ENCODE measurements around the gene MOB3C. TPM values are rescaled to one million over a fixed set of nuclear protein-coding genes. Genes with fewer than 3 reads are reported as not detected.

MOB3C gene
- polyA plus RNA-seq, 1 donor from 2014 or later, result 0.41 TPM

- H3K4me2 ChIP-seq (ENCODE audit: low read length), result no peak overlapping the region
Measured at GRCh38 chr1:46637444-46638083, 21.0 kb upstream of the MOB3C start.

DNA sequence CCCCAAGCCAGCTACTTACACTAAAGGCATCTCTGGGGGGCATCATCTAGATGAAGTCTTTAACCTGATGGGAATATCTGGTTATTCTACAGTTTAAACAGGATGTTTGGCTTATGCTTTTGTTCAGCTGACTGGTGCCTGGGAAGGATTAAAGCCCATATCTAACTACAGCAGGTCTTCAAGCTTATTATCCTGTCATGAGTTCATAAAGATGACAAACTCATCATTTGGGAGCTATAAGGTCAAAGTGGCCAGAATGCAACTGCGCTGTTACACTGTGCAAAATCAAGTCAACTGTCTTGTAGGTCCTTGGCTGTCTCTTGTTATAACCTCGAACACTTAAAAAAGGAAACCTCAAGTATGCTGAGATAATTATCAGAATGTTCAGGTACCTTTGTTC lies 18.6 kb upstream of the MOB3C start:
- Histone ChIP-seq H3K27me3 (ENCODE audit: insufficient read depth, low read depth, low read length) (no peaks in the 10 kb centered on the region), H3K9me3 (ENCODE audit: low read length) (no peaks in the 10 kb centered on the region), H4K20me1 (ENCODE audit: insufficient read depth) (no peaks in the 10 kb centered on the region), H2AFZ (ENCODE audit: low read depth, low read length) (no peak overlapping the region), H3K9me2 (ENCODE audit: insufficient read depth, low read length) (no peaks in the 10 kb centered on the region), H3K4me2 (ENCODE audit: low read length) (no peak overlapping the region), H3F3A (ENCODE audit: insufficient read depth, low read length, poor library complexity, severe bottlenecking) (no peaks in the 10 kb centered on the region), H3K27ac (ENCODE audit: low read length) (no peak overlapping the region), H3K79me2 (replicated peaks; ENCODE audit: insufficient read depth, low read length) (no peaks in the 10 kb centered on the region), H3K4me3 (ENCODE audit: low read length) (no peak overlapping the region), H3K36me3 (ENCODE audit: insufficient read depth, low read length) (peaks cover 10% of the 10 kb centered on the region), H3K9ac (ENCODE audit: low read length) (no peak overlapping the region)
- TF ChIP-seq TAF1 (IDR thresholded peaks at IDR 0.05; ENCODE audit: low read depth) (no peak), RAD21 (conservative IDR thresholded peaks at IDR 0.05) (no peak), MXI1 (conservative IDR thresholded peaks at IDR 0.05; ENCODE audit: poor library complexity, severe bottlenecking) (no peak), EZH2 (IDR thresholded peaks at IDR 0.05; ENCODE audit: borderline replicate concordance, insufficient read depth, low read length, poor library complexity, severe bottlenecking) (no peak), SMC3 (conservative IDR thresholded peaks at IDR 0.05; ENCODE audit: poor library complexity) (no peak), POLR2AphosphoS5 (IDR thresholded peaks at IDR 0.05) (no peak)
- TF ChIP-seq, protein P1, sequence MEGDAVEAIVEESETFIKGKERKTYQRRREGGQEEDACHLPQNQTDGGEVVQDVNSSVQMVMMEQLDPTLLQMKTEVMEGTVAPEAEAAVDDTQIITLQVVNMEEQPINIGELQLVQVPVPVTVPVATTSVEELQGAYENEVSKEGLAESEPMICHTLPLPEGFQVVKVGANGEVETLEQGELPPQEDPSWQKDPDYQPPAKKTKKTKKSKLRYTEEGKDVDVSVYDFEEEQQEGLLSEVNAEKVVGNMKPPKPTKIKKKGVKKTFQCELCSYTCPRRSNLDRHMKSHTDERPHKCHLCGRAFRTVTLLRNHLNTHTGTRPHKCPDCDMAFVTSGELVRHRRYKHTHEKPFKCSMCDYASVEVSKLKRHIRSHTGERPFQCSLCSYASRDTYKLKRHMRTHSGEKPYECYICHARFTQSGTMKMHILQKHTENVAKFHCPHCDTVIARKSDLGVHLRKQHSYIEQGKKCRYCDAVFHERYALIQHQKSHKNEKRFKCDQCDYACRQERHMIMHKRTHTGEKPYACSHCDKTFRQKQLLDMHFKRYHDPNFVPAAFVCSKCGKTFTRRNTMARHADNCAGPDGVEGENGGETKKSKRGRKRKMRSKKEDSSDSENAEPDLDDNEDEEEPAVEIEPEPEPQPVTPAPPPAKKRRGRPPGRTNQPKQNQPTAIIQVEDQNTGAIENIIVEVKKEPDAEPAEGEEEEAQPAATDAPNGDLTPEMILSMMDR (IDR thresholded peaks at IDR 0.05; ENCODE audit: poor library complexity, severe bottlenecking), result no peak

More at GRCh38 chr1:46637444-46638083, 21.0 kb upstream of the MOB3C start:
- H3K4me3 ChIP-seq (ENCODE audit: low read length), result no peak overlapping the region
- H3K9me2 ChIP-seq (ENCODE audit: insufficient read depth, low read length), result no peaks in the 10 kb centered on the region
- no peaks in the 10 kb centered on the region for H3F3A ChIP-seq (ENCODE audit: insufficient read depth, low read length, poor library complexity, severe bottlenecking)
- no peak overlapping the region for H2AFZ ChIP-seq (ENCODE audit: low read depth, low read length)
- peaks cover 8% of the 10 kb centered on the region for H3K36me3 ChIP-seq (ENCODE audit: insufficient read depth, low read length)
- H3K27ac ChIP-seq (ENCODE audit: low read length), result no peak overlapping the region
- no peaks in the 10 kb centered on the region for H3K79me2 ChIP-seq (replicated peaks; ENCODE audit: insufficient read depth, low read length)
- no peak overlapping the region for H3K9ac ChIP-seq (ENCODE audit: low read length)
- H3K27me3 ChIP-seq (ENCODE audit: insufficient read depth, low read depth, low read length), result no peaks in the 10 kb centered on the region
- H4K20me1 ChIP-seq (ENCODE audit: insufficient read depth), result no peaks in the 10 kb centered on the region
- TF ChIP-seq, protein P1 (IDR thresholded peaks at IDR 0.05; ENCODE audit: poor library complexity, severe bottlenecking), result no peak
- TF ChIP-seq EP300 (conservative IDR thresholded peaks at IDR 0.05; ENCODE audit: poor library complexity, severe bottlenecking) (no peak), POLR2AphosphoS5 (IDR thresholded peaks at IDR 0.05) (no peak), MXI1 (conservative IDR thresholded peaks at IDR 0.05; ENCODE audit: poor library complexity, severe bottlenecking) (no peak), TAF1 (IDR thresholded peaks at IDR 0.05; ENCODE audit: low read depth) (no peak), RAD21 (conservative IDR thresholded peaks at IDR 0.05) (no peak), SMC3 (conservative IDR thresholded peaks at IDR 0.05; ENCODE audit: poor library complexity) (no peak), REST (IDR thresholded peaks at IDR 0.05; ENCODE audit: borderline replicate concordance) (no peak), EZH2 (IDR thresholded peaks at IDR 0.05; ENCODE audit: borderline replicate concordance, insufficient read depth, low read length, poor library complexity, severe bottlenecking) (no peak)
- H3K9me3 ChIP-seq (ENCODE audit: low read length), result no peaks in the 10 kb centered on the region

Measured in neural cell (in vitro differentiated cells).